Measurements from ENCODE around the gene FGFR2.
A peak's percentile ranks its signal among the peaks of the same experiment; 100 is the strongest.

- TF ChIP-seq POLR2A (IDR thresholded peaks at IDR 0.05) (peak; percentile 41 to 56 (median 51)), CTCF (IDR thresholded peaks at IDR 0.05) (no peak)
Measured at GRCh38 chr10:121598263-121599249, at the start of gene FGFR2.
